Endothelial cell (in vitro differentiated cells): Measurements from ENCODE around the gene DCLK2. TPM values are rescaled to one million over a fixed set of nuclear protein-coding genes. Genes with fewer than 3 reads are reported as not detected.

Experiments used
- DNase-seq: peaks from one replicate; pipeline ENCODE4 v3.0.0; 2021; ENCODE audit warnings: low spot score
- H3K27ac Mint-ChIP-seq: one replicate; pipeline ENCODE4 v1.8.0; 2021; ENCODE audit warnings: mixed read lengths, inconsistent platforms; ENCODE audit not compliant: unreplicated experiment
- H3K27me3 Mint-ChIP-seq: one replicate; pipeline ENCODE4 v1.8.0; 2021; ENCODE audit warnings: mild to moderate bottlenecking, moderate library complexity, mixed read lengths, inconsistent platforms; ENCODE audit not compliant: unreplicated experiment
- H3K36me3 Mint-ChIP-seq: one replicate; pipeline ENCODE4 v1.8.0; 2021; ENCODE audit warnings: mild to moderate bottlenecking, low read depth, mixed read lengths, inconsistent platforms; ENCODE audit not compliant: unreplicated experiment
- H3K4me1 Mint-ChIP-seq: one replicate; pipeline ENCODE4 v1.8.0; 2021; ENCODE audit warnings: mild to moderate bottlenecking, mixed read lengths, inconsistent platforms; ENCODE audit not compliant: unreplicated experiment
- H3K4me3 Mint-ChIP-seq: one replicate; pipeline ENCODE4 v1.8.0; 2021; ENCODE audit warnings: mild to moderate bottlenecking, mixed read lengths, inconsistent platforms; ENCODE audit not compliant: unreplicated experiment
- H3K9me3 Mint-ChIP-seq: one replicate; pipeline ENCODE4 v1.8.0; 2021; ENCODE audit warnings: mixed read lengths, inconsistent platforms; ENCODE audit not compliant: unreplicated experiment
- CTCF ChIP-seq: fragments of 200-600 bp; sonication (generic); IDR thresholded peaks from one replicate; pipeline ENCODE4 v1.5.0; 2021; ENCODE audit warnings: antibody characterized with exemption; ENCODE audit not compliant: unreplicated experiment
- total RNA-seq: library from RNA; stranded (reverse); fragmentation: NEBNext Ultra II Directional; extraction: Animal tissue kit (Norgen Biotek cat#: 25700); gene quantifications from one replicate; pipeline ENCODE4 v1.2.1, GENCODE V29; 2021; ENCODE audit not compliant: unreplicated experiment

The DCLK2 gene
- total RNA-seq, 1 donor from 2014 or later: 7.8 TPM

- Mint-ChIP-seq H3K9me3 (no peaks in the 10 kb centered on the region), H3K27ac (no peak overlapping the region), H3K4me1 (peaks cover 9% of the 10 kb centered on the region), H3K4me3 (no peak overlapping the region), H3K36me3 (no peaks in the 10 kb centered on the region), H3K27me3 (no peaks in the 10 kb centered on the region)
- no peak for TF ChIP-seq CTCF
- DNase-seq: no peak
These were observed 10.4 kb upstream of the DCLK2 start for GRCh38 chr4:150067859-150068258.

DNA sequence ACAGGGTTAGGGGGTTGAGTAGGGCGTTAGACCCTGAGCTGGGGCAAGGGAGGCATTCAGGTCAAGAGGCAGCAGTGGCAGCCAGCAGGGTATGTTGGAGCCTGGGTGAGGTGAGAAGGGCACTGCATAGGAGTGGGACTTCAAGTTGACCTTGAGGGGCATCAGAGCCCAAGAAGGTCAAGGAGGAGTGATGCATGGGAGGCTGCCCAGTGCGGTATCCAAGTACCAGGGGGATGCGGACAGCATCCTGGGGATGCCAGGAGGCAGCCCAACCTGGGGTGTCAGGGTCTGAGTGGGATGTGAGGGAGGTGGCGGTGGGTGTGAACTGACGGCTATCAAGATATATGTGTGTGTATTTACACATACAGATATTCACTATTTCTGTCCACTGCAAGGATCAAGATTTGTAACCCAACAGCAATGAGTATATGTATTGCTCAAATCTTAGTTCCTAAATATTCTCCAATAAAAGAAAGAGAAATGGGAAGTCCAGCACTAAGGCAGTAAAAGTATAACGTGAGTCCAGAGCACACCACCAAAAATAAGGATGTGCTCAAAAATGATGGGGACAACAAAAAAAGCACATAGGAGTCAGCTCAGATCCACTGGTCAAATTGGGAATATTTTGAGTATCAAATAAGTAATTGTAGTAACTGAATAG lies 9.8 kb upstream of the DCLK2 start:
- DNase-seq: no peak
- no peak for TF ChIP-seq CTCF
- H3K9me3 Mint-ChIP-seq: no peaks in the 10 kb centered on the region
- H3K27me3 Mint-ChIP-seq: no peaks in the 10 kb centered on the region
- no peaks in the 10 kb centered on the region for H3K36me3 Mint-ChIP-seq
- H3K4me3 Mint-ChIP-seq: no peak overlapping the region
- H3K27ac Mint-ChIP-seq: no peak overlapping the region
- H3K4me1 Mint-ChIP-seq: peaks cover 6% of the 10 kb centered on the region

DNA sequence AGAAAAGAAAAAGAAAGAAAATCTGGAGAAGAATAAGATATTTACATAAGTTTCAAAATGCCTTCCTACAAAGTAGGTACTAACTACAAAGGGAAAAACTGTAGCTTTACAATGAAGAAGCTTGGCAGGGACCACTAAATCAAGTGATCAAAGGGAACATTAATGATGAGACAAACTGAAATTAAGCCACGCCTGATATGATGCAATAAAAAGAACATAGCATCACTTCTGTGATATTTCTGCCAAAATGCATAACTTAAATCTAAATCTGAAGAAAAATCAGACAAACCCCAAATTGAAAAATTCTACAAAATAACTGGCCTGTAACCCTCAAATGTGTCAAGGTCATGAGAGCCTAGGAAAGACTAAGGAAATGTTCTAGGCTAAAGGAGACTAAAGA lies 8.9 kb upstream of the DCLK2 start:
- H3K4me1 Mint-ChIP-seq: no peaks in the 10 kb centered on the region

GRCh38 chr4:150070464-150071170 lies 7.6 kb upstream of the DCLK2 start:
- Mint-ChIP-seq H3K4me1 (no peaks in the 10 kb centered on the region), H3K27ac (no peak overlapping the region), H3K27me3 (no peaks in the 10 kb centered on the region), H3K4me3 (no peak overlapping the region), H3K36me3 (no peaks in the 10 kb centered on the region), H3K9me3 (no peaks in the 10 kb centered on the region)
- no peak for DNase-seq
- no peak for TF ChIP-seq CTCF

More for the DNA sequence above, 8.9 kb upstream of the DCLK2 start:
- Mint-ChIP-seq H3K27ac (no peak overlapping the region), H3K9me3 (no peaks in the 10 kb centered on the region), H3K27me3 (no peaks in the 10 kb centered on the region), H3K36me3 (no peaks in the 10 kb centered on the region), H3K4me3 (no peak overlapping the region)
- no peak for TF ChIP-seq CTCF
- no peak for DNase-seq

GRCh38 chr4:150072471-150072870 lies 5.8 kb upstream of the DCLK2 start:
- no peaks in the 10 kb centered on the region for H3K9me3 Mint-ChIP-seq
- H3K27ac Mint-ChIP-seq: no peak overlapping the region

More at GRCh38 chr4:150072471-150072870, 5.8 kb upstream of the DCLK2 start:
- Mint-ChIP-seq H3K4me3 (no peak overlapping the region), H3K27me3 (peaks cover 2% of the 10 kb centered on the region), H3K36me3 (no peaks in the 10 kb centered on the region), H3K4me1 (no peaks in the 10 kb centered on the region)
- TF ChIP-seq CTCF: no peak
- DNase-seq: no peak
